Chondrocyte (in vitro differentiated cells): ENCODE measurements around the gene FIBCD1. TPM values are rescaled to one million over a fixed set of nuclear protein-coding genes. Genes with fewer than 3 reads are reported as not detected.

Experiments
- DNase-seq: peaks from one replicate; pipeline ENCODE4 v3.0.0; 2021; ENCODE audit warnings: mixed read lengths, low spot score
- H3K27ac Mint-ChIP-seq: one replicate; pipeline ENCODE4 v1.8.0; 2021; ENCODE audit warnings: mild to moderate bottlenecking, moderate library complexity, mixed read lengths; ENCODE audit not compliant: unreplicated experiment
- H3K27me3 Mint-ChIP-seq: 2 replicates; pipeline ENCODE4 v1.8.0; 2021; ENCODE audit warnings: low read depth, mixed read lengths
- H3K36me3 Mint-ChIP-seq: 2 replicates; pipeline ENCODE4 v1.8.0; 2021; ENCODE audit warnings: low read depth, mixed read lengths
- H3K4me1 Mint-ChIP-seq: 2 replicates; pipeline ENCODE4 v1.8.0; 2021; ENCODE audit warnings: low read depth, mild to moderate bottlenecking, mixed read lengths
- H3K4me3 Mint-ChIP-seq: one replicate; pipeline ENCODE4 v1.8.0; 2021; ENCODE audit warnings: mild to moderate bottlenecking, moderate library complexity, mixed read lengths; ENCODE audit not compliant: unreplicated experiment
- H3K9me3 Mint-ChIP-seq: 2 replicates; pipeline ENCODE4 v1.8.0; 2021; ENCODE audit warnings: low read depth, mixed read lengths
- CTCF ChIP-seq: fragments of 200-600 bp; sonication (generic); IDR thresholded peaks from 2 replicates; pipeline ENCODE4 v1.5.0; 2021; ENCODE audit warnings: antibody characterized with exemption, mild to moderate bottlenecking, moderate library complexity
- total RNA-seq: library from RNA; stranded (reverse); gene quantifications from 3 replicates; pipeline ENCODE4 v1.2.1, GENCODE V29; 2021

FIBCD1 gene
- total RNA-seq, 1 donor from 2014 or later, result 8.3 TPM

GRCh38 chr9:130884542-130885483 lies 54.2 kb downstream of the FIBCD1 start:
- Mint-ChIP-seq H3K4me1 (peaks cover 8% of the 10 kb centered on the region), H3K36me3 (peaks cover 39% of the 10 kb centered on the region), H3K9me3 (no peaks in the 10 kb centered on the region), H3K27me3 (no peaks in the 10 kb centered on the region), H3K4me3 (no peak overlapping the region), H3K27ac (peak overlapping the region; percentile 63)
- no peak for TF ChIP-seq CTCF
- no peak for DNase-seq

GRCh38 chr9:130884111-130884531 lies 54.9 kb downstream of the FIBCD1 start:
- H3K4me1 Mint-ChIP-seq, result peaks cover 8% of the 10 kb centered on the region
- no peak for TF ChIP-seq CTCF
- peaks cover 46% of the 10 kb centered on the region for H3K36me3 Mint-ChIP-seq
- no peak for DNase-seq
- H3K27me3 Mint-ChIP-seq, result no peaks in the 10 kb centered on the region
- H3K9me3 Mint-ChIP-seq, result no peaks in the 10 kb centered on the region
- H3K4me3 Mint-ChIP-seq, result no peak overlapping the region
- no peak overlapping the region for H3K27ac Mint-ChIP-seq

- no peak overlapping the region for H3K4me3 Mint-ChIP-seq
- peaks cover 46% of the 10 kb centered on the region for H3K36me3 Mint-ChIP-seq
- no peaks in the 10 kb centered on the region for H3K27me3 Mint-ChIP-seq
- H3K4me1 Mint-ChIP-seq, result peaks cover 8% of the 10 kb centered on the region
- H3K9me3 Mint-ChIP-seq, result no peaks in the 10 kb centered on the region
- DNase-seq, result no peak
- H3K27ac Mint-ChIP-seq, result no peak overlapping the region
- no peak for TF ChIP-seq CTCF
Observed at GRCh38 chr9:130883479-130883878, 55.6 kb downstream of the FIBCD1 start.

- H3K4me1 Mint-ChIP-seq, result peaks cover 8% of the 10 kb centered on the region
- TF ChIP-seq CTCF, result no peak
- H3K4me3 Mint-ChIP-seq, result no peak overlapping the region
- H3K27ac Mint-ChIP-seq, result no peak overlapping the region
- DNase-seq, result no peak
- H3K27me3 Mint-ChIP-seq, result no peaks in the 10 kb centered on the region
- H3K9me3 Mint-ChIP-seq, result no peaks in the 10 kb centered on the region
- peaks cover 46% of the 10 kb centered on the region for H3K36me3 Mint-ChIP-seq
Observed at GRCh38 chr9:130882696-130883225, 56.3 kb downstream of the FIBCD1 start.

GRCh38 chr9:130881516-130881915 lies 57.5 kb downstream of the FIBCD1 start:
- H3K4me3 Mint-ChIP-seq, result no peak overlapping the region
- peaks cover 42% of the 10 kb centered on the region for H3K36me3 Mint-ChIP-seq
- no peaks in the 10 kb centered on the region for H3K4me1 Mint-ChIP-seq

More at GRCh38 chr9:130881516-130881915, 57.5 kb downstream of the FIBCD1 start:
- no peak for TF ChIP-seq CTCF
- Mint-ChIP-seq H3K27me3 (no peaks in the 10 kb centered on the region), H3K27ac (no peak overlapping the region), H3K9me3 (no peaks in the 10 kb centered on the region)
- no peak for DNase-seq
